ENCODE results near the gene SETX. TPM values are rescaled to one million over a fixed set of nuclear protein-coding genes. Genes with fewer than 3 reads are reported as not detected.

Gene SETX
- total RNA-seq, 1 experiment from 2014 or later: 44.3 TPM

GRCh38 chr9:132221941-132222340 lies 132.8 kb downstream of the SETX start:
- Histone ChIP-seq H3K56ac (ENCODE audit: insufficient read length, low read depth, low read length) (no peak overlapping the region), H3K27ac (ENCODE audit: insufficient read length, low read depth, low read length) (no peak overlapping the region), H3K9ac (ENCODE audit: extremely low read depth, insufficient read length, low read length) (no peak overlapping the region), H4K8ac (replicated peaks; ENCODE audit: insufficient read length, low read depth, low read length) (no peak overlapping the region), H4K20me1 (ENCODE audit: control insufficient read depth, insufficient read depth, insufficient read length) (no peaks in the 10 kb centered on the region), H2BK120ac (ENCODE audit: low read depth, low read length, poor library complexity, severe bottlenecking) (no peak overlapping the region), H2BK12ac (ENCODE audit: insufficient read length, low read depth, low read length) (no peak overlapping the region), H3K4me1 (ENCODE audit: insufficient read depth, low read length) (no peaks in the 10 kb centered on the region), H3K18ac (ENCODE audit: insufficient read length, low read depth, low read length) (no peak overlapping the region), H2BK5ac (ENCODE audit: insufficient read length, low read length) (no peak overlapping the region), H3K4me2 (ENCODE audit: insufficient read depth, insufficient read length, low read length) (no peak overlapping the region), H2BK20ac (ENCODE audit: low read depth, low read length, poor library complexity, severe bottlenecking) (no peak overlapping the region), H3K79me1 (ENCODE audit: insufficient read depth, low read depth, low read length, poor library complexity, severe bottlenecking) (no peaks in the 10 kb centered on the region), H3K4ac (ENCODE audit: low read depth, low read length) (no peak overlapping the region), H3T11ph (ENCODE audit: low read length) (no peak overlapping the region), H4K5ac (ENCODE audit: insufficient read length, low read depth, low read length) (no peak overlapping the region), H3K23ac (ENCODE audit: insufficient read length, low read depth, low read length) (no peak overlapping the region), H2BK15ac (ENCODE audit: low read depth, low read length) (no peak overlapping the region), H3K14ac (ENCODE audit: insufficient read depth, low read length) (no peak overlapping the region), H3K79me2 (ENCODE audit: insufficient read depth, low read length) (no peaks in the 10 kb centered on the region), H2AK5ac (ENCODE audit: insufficient read length, low read length) (no peak overlapping the region), H2AFZ (ENCODE audit: low read length) (no peak overlapping the region), H4K91ac (ENCODE audit: insufficient read length, low read depth, low read length) (no peak overlapping the region), H3K9me3 (ENCODE audit: control insufficient read depth, low read depth, low read length) (no peaks in the 10 kb centered on the region), H3K23me2 (ENCODE audit: insufficient read length, low read depth, low read length, poor library complexity, severe bottlenecking) (no peaks in the 10 kb centered on the region), H3K27me3 (ENCODE audit: insufficient read depth, low read length) (no peaks in the 10 kb centered on the region)
- peaks cover 4 to 14% of the 10 kb centered on the region in 2 experiments; a peak in 3 of 4 replicates for H3K4me1 Mint-ChIP-seq
- no peak for DNase-seq
- H3K27me3 Mint-ChIP-seq (ENCODE audit: low read depth): peaks cover 9% of the 10 kb centered on the region
- no CpG with 5 or more reads among the region's 6 CpGs for WGBS (ENCODE audit: extremely low coverage, insufficient read length, low lambda C conversion rate)
- TF ChIP-seq, protein P1, sequence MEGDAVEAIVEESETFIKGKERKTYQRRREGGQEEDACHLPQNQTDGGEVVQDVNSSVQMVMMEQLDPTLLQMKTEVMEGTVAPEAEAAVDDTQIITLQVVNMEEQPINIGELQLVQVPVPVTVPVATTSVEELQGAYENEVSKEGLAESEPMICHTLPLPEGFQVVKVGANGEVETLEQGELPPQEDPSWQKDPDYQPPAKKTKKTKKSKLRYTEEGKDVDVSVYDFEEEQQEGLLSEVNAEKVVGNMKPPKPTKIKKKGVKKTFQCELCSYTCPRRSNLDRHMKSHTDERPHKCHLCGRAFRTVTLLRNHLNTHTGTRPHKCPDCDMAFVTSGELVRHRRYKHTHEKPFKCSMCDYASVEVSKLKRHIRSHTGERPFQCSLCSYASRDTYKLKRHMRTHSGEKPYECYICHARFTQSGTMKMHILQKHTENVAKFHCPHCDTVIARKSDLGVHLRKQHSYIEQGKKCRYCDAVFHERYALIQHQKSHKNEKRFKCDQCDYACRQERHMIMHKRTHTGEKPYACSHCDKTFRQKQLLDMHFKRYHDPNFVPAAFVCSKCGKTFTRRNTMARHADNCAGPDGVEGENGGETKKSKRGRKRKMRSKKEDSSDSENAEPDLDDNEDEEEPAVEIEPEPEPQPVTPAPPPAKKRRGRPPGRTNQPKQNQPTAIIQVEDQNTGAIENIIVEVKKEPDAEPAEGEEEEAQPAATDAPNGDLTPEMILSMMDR (conservative IDR thresholded peaks at IDR 0.05): no peak
- no peak overlapping the region for H3K27ac Mint-ChIP-seq
- H3K9me3 Mint-ChIP-seq: no peaks in the 10 kb centered on the region
- H3K4me3 Mint-ChIP-seq: no peak overlapping the region
- no peaks in the 10 kb centered on the region for H3K36me3 Mint-ChIP-seq (ENCODE audit: insufficient read depth in 1 of 3, low read depth in 3 of 3)
